HG03565 (cell line): ENCODE results near the gene SAMD1.

Experiments
- ATAC-seq: cut with Tn5 transposase; IDR thresholded peaks from one replicate; pipeline ENCODE4 v1.9.1; 2021; ENCODE audit warnings: mild to moderate bottlenecking, moderate library complexity; ENCODE audit not compliant: unreplicated experiment

Gene SAMD1

DNA sequence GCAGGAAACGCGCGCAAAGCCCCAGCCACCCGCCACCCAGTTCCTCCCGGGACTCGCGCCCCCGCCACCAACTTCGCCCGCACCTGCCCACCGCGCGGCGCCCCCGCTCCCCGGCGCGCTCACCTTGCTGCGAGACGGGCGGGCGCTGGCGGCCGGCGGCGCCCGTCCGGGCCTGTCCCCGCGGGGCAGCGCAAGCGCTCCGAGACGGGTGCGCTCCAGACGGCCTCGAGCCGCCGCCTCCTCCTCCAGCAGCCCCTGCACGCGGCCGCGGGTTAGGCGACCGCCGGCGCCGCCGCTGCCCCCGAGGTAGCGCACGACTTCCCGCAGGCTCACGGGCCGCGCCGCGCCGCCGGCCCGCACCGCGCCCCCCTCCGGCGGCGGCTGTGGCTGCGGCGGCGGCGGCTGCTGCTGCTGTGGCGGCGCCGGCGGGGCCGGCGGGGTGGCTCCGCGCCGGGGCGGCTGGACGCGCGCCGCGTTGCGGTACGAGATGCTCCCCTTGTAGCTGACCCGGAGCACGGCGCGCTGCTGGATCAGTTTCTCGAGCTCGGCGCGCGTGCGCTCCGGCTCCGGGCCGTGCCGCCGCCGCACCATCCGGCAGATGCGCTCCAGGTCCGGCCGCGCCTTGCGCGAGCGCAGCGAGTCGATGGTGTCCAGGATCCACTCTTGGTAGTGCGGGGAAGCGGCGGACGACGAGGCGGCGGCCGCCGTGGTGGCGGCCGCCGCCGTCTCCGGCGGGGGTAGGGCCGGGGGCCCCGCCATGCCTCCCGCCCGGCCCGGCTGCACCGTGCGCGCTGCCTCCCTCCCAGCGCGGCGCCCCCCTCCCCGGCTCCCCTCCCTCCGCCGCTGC lies 666 bp downstream of the SAMD1 start:
- ATAC-seq = no peak

DNA sequence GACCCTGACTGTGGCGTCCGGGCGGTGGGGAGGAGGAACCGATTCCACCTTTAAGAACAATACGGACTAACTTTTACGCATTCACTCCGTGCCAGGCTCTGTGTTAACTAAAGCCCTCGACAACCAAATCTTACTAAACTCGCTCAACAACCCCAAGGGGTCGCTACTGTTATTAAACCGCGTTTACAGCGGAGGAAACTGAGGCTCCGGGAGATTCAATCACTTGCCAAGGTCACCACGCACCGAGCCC lies 1.2 kb downstream of the SAMD1 start:
- no peak for ATAC-seq

DNA sequence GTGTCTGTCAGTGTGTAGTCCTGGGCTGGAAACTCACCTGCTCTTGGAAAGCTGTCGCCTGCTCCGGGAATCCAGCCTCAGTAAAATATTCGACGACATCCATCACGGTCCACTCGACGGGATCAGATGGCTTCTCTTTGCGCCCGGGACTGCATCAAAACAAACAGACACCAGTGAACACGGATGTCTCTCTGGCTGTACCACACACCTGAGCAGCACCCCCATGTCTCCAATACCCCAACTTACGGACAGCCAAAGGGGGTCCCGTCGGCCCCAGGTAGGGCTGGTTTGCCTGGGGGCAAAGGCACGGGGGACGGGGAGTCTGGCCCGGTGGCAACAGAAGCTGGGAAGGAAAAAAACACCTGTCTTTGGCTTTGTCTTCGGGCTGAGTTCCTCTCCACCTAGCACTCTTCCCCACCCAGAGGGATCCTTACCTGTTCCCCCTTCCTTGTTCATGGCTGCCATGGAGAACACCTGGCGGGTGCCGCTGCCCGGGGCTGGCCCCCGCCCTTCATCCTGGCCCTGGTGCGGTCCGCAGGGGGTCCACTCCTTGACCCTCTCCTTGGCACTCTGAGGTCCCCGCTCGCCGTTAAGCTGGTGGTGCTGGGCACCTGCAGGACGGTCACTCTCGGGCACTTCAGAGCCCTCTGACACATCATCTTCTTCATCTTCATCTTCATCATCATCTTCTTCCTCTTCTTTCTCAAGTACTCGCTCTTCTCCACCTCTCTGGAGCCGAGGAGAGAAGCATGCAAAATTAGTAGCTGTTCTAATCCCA lies 1.7 kb downstream of the SAMD1 start:
- no peak for ATAC-seq

DNA sequence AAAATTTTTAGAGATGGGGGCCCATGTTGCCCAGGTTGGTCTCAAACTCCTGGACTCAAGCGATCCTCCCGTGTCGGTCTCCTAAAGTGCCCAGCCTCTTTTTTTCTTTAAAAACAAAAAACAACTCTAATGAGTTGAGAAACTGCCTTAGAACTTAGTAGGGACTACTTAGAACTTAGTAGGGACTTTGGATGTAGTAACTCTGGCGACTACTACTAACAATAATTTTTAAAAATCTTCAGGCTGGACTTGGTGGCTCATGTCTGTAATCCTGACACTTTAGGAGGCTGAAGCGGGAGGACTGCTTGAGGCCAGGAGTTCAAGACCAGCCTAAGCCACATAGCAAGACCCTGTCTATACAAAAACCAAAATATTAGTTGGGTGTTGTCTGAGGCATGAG lies 4.5 kb downstream of the SAMD1 start:
- ATAC-seq = no peak

DNA sequence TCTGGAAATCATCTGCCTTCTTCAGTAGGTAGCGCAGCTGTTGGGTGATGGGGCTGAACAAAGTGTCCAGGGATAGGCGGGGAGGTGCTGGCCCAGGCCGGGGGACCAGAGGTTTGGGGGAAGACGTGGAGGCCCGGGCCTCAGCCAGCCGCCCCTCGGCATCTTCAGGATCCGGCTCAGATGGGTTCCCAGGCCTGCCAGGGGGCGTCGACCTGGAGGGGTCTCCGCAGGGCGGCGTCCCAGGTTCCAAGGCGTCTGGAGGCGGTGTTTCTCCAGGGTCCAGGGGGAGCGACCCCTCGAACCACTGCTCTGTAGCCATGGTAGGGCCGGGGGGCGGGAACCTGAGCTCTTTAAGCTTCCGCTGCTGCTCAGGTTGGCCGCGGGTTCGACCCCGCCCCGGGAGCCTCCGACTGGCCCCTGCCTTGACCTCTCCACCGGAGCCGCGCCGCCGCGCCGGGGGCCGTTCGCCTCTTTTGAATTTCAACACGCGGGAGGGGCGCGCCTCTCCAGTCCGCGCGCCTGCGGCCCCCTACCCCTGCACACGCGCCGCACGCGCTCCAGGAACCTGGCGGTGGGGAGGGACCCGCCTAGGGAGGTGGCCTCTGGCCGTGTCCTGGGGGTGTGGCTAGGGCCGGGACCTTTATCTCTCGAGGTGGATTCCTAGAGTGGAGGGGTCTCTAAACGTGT lies 5.1 kb downstream of the SAMD1 start, which contains the start of gene C19orf67:
Gene C19orf67 (minus strand): TSS at position 475 of the 687 bp plus-strand sequence. CDS start 156 bp downstream, at position 319.
- no peak for ATAC-seq

DNA sequence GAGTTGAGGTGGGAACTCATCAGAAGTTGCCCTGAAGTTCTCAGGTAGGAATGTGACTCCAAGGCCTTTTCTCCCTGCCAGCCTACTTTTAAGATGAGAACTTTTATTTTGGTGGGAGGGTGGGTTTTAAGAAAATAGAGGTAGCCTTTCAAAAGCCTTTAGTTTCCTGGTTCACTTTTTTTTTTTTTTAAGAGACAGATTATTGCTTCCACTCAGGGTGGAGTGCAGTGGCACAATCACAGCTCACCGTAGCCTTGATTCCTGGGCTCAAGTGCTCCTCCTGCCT lies 7.9 kb downstream of the SAMD1 start:
- no peak for ATAC-seq

DNA sequence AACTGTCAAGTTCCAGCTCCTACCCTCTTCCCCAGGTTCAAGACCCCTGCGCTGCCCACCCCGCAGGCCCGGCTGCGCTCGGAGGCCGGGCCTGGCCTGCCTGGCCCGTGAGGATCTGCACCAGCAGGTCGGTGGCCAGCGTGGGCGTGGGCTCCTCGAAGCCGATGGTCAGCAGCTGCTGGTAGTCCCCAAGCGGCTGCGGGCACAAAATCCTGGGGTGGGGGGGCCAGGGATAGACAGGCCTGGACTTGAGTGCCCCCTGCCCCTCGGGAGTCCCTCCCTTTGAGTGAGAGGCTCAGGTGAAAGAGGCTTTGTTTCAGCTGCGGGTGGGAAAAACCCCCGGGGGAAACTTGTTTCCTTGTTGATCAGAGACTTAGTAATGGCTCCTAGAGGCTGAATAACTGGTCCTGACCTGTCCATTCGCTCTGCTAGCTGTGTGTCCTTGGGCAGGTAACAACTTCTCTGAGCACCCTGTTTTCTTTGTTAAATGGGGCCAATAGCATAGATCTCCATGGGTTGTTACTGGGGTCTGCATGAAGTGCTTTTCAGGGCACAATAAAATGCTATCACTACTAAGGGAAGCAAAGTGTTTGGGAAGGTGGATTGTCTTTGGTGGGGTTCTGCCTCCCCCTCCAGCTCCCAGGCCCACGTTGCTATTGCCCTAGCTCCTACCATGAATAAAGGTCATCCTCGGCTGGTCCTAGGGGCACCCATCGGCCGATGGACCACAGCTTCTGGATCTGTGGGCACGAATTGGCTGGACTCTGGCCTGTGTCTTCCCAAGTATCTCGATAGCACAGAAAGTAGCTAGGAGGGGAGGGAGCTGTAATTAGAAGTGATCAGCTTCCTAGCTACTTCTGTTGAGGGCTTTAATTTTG lies 8.5 kb downstream of the SAMD1 start:
- ATAC-seq = no peak

DNA sequence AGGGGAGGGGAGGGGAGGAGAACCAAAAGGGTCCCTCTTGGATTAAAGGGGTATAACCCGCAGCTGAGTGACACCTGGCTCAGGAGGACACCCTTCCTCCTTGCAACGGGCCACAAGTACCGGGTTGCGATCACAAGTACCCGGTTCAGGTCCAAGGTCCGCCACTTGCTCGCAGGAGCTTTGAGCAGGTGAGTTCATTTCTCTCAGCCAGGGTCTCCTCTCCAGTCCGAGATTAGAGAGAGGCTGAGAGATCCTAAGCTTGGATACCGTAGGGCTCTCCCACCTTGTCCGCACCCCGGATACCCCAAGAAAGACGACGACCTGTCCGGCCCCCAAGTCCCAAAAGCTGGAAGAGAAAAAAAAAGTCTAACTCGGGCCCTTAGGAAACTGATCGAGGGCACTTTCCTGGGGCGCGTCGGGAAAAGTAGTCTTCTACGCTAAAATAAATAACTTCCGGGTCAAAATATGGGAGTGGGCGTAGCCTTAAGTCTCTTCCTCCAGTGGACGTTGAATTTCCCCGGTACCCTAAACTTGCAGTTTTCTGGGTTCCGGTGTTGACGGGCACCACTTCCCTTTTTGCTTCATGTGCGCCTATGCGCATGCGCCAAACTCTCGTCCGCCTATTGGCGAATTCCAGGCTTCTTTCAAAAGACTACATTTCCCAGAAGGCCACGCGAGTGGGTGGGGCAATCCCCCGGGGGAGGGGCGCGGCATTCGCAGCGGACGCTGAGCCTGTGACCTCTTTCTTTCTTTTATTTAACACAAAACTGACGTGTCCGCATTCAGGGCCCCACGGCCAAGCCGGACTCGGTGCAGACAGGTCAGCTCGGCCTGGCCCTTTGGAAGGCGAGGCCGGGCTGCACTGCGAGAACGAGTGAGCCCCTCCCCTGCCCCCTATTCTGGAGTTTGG lies 9.4 kb downstream of the SAMD1 start:
- peak; percentile 86 for ATAC-seq

DNA sequence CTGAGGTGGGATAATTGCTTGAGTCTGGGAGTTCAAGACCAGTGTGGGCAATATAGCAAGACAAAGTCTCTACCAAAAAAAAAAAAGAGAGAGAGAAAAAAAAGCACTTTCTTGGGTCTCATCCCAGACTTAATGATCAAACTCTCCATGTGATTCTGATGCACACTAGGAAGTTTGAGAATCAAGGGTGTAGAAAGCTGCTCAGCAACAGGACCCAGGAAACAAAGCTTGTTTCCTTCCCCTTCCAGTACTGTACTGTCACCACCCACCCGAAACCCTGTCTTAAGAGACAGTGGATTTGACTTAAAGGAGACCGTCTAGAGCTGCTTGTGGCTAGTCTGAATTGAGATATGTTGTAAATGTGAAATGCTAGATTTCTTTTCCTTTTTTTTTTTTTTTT lies 12.1 kb downstream of the SAMD1 start:
- no peak for ATAC-seq

DNA sequence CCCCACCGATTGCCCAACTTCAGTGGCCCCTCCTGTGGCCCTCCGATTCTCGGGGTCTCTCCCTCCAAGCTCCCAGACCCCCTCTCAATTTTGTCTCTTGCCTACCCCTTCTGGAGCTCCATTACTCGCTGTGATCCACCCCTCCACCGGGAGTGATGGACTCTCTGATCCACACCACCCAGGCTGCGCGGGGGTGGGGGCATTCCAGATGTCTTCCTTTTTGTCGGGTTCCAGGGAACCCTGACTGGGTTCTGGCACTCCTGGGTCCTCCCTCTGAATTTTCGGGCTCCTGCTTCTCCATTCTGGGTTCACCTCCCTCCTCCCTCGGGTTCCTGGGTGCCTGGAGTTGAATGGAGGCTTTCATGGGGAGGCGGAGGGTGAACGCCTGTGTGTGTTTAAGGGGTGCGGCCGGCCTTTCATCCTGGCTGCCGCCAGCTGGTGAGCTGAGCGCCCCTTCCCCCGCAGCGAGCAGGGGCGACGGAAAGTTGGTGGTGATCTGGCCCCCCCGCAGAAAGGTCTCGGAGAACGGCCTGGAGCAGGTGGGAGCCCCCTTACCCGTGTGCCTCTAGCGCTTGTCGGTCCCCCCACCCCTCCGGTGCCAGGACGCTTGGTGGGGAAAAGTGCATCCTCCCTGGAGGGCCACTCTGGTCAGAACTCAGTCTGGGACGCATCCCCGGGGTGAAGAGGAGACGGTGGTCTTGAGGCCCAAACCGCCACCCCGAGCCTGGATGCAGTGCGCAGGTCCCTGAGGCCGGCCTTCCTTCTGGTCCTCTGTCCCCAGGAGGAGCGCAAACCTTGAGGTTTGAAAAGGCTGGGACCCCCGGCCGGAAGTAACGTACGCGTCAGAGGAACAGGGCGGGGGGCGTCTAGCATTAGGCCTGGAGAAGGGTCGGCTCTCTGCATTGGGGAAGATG lies 16.4 kb downstream of the SAMD1 start:
- no peak for ATAC-seq

DNA sequence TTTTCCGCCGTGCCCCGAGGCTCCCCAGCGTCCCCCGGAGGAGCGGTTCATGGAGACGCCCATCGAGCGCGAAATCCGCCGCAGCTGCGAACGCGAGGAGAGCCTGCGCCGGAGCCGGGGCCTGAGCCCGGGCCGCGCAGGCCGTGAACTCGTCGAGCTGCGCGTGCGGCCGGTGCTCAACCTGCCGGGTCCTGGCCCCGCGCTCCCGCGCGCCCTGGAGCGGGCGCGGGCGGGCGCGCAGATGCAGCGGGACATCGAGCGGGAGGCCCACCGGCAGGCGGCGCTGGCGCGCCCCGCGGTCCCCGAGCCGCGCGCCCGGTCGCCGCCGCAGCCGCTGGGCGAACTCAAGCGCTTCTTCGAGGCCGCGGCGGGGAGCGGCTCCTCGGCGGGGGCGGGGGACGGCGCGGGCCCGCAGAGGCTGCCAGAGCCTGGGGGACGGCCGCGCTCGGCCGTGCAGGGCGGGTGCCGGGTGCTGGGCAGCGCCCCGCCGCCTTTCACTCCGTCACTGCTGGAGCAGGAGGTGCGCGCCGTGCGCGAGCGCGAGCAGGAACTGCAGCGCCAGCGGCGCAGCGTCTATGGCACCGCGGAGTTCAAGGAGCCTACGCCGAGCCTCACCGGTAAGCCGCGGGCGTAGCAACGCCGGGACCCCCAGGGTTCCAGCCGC lies 17.2 kb downstream of the SAMD1 start:
- ATAC-seq = peak; percentile 50

DNA sequence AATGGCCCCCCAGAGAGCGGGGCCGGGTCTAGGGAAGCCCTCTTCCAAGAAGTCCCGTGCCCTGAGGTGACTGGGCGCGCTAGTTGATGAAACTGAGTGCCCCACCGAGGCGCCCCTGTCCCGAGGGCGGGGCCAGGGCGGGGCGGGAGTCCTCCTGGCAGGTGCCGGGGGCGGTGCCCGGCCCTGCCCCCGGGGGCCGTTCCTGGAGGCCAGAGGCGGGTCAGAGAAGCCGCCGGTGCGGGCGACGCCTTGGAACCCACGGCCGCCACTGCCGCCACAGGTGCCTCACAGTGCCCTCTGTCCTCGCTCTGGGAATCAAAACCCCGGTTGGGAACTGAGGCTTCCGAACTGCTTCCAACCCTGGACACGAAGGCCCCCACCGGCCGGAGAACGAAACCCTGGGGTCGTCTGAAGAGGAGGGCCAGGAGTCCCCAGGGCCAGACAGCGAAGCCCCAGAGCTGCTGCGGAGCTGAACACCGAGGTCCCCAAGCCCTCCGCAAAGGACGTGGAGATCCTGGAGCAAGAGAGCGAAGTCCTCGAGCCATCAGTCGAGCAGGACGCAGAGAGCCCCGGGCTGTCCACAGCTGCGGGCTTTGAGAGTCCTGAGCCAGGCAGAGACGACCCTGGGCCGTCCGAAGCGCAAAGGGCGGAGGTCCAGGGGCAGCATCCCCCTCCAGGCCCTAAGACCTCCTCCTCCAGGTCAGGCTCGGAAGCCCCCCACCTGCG lies 17.9 kb downstream of the SAMD1 start, which contains the start of gene MISP3:
Gene MISP3 (plus strand): TSS at position 252 of the 726 bp plus-strand sequence. CDS start 524 bp downstream, outside the sequence.
- ATAC-seq = no peak

DNA sequence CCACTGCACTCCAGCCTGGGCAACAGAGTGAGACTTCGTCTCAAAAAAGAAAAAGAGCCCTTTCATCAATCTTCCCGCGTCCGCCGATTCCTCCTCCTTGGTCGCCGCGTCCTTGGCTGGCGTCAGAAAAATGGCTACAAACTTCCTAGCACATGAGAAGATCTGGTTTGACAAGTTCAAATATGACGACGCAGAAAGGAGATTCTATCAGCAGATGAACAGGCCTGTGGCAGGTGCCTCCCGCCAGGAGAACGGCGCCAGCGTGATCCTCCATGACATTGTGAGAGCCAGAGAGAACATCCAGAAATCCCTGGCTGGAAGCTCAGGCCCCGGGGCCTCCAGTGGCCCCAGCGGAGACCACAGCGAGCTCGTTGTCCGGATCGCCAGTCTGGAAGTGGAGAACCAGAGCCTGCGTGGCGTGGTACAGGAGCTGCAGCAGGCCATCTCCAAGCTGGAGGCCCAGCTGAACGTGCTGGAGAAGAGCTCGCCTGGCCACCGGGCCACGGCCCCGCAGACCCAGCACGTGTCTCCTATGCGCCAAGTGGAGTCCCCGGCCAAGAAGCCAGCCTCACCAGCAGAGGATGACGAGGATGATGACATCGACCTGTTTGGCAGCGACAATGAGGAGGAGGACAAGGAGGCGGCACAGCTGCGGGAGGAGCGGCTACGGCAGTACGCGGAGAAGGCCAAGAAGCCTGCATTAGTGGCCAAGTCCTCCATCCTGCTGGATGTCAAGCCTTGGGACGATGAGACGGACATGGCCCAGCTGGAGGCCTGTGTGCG lies 20.1 kb downstream of the SAMD1 start:
- no peak for ATAC-seq

DNA sequence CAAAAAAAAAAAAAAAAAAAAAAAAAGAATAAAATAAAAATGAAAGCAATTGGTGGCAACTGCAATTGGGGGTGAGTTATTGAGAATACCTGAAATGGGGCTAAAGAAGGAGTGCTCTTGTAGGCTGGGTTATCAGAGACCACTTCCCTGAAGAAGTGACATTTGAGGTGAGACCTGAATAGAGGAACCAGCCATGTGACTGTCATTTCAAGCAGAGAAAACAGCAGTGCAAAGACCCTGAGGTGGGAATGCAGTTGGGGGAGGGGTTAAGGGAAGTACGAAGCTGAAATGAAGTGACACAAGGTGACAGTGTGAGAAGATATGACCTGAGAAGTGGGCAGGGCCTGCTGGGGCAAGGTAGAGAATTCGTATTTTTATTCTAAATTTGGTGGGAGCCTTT lies 24.4 kb downstream of the SAMD1 start:
- no peak for ATAC-seq

DNA sequence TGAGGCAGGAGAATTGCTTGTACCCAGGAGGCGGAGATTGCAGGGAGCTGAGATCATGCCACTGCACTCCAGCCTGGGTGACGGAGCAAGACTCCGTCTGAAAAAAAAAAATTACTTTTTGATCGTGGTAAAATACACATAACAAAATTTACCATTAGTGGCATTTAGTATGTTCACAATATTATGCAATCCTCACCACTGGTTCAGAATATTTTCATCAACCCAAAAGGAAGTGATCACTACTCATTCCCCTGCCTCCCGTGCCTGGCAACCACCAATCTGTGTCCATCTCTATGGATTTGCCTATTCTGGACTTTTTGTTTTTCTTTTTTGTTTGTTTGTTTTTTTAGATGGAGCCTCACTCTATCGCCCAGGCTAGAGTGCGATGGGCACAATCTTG lies 27.4 kb downstream of the SAMD1 start:
- ATAC-seq = no peak

DNA sequence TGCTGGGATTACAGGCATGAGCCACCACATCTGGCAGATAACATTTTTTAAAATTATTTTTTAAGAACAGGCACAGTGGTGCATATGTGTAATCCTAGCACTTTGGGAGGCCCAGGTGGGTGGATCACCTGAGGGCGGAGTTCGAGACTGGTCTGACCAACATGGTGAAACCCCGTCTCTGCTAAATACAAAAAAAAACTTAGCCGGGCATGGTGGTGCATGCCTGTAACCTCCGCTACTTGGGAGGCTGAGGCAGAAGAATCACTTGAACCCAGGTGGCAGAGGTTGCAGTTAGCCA lies 28.0 kb downstream of the SAMD1 start:
- ATAC-seq = no peak
